ENCODE data around the gene ACBD6. TPM values are rescaled to one million over a fixed set of nuclear protein-coding genes. Genes with fewer than 3 reads are reported as not detected.

The ACBD6 gene
- total and polyA plus RNA-seq, 4 donors: 8.3 to 17.3 (median 14.0) TPM

- TF ChIP-seq REST (IDR thresholded peaks at IDR 0.05) (no peak), MAX (IDR thresholded peaks at IDR 0.05) (no peak), YY1 (IDR thresholded peaks at IDR 0.05) (no peak)
These were observed 50.9 kb downstream of the ACBD6 start (continued) for GRCh38 chr1:180451504-180451903.

- no peak overlapping the region for H3K4me3 ChIP-seq (ENCODE audit: low read depth in 1 of 3, low read length in 3 of 3)
- no peaks in the 10 kb centered on the region for H3K27me3 ChIP-seq (ENCODE audit: control insufficient read depth in 4 of 4, insufficient read depth in 4 of 4, low read length in 3 of 4)
- H3K9me3 ChIP-seq (ENCODE audit: control insufficient read depth in 4 of 4, low read length in 3 of 4): peaks cover 0 to 9% (median 0%) of the 10 kb centered on the region in 4 donors
- DNase-seq (ENCODE audit: low spot score): no peak
- 98% methylated on average over 2 of the region's 2 CpGs for WGBS
- no peak overlapping the region for H3K9ac ChIP-seq (ENCODE audit: low read depth in 1 of 2, low read length in 2 of 2)
- H3K27ac ChIP-seq (ENCODE audit: low read depth in 1 of 2, low read length in 2 of 2): no peak overlapping the region
- H3K36me3 ChIP-seq (ENCODE audit: control insufficient read depth in 4 of 4, insufficient read depth in 3 of 4, low read depth in 1 of 4, low read length in 3 of 4): no peaks in the 10 kb centered on the region
- no peaks in the 10 kb centered on the region for H3K4me1 ChIP-seq (ENCODE audit: control insufficient read depth in 4 of 4, insufficient read depth in 4 of 4, low read length in 3 of 4)
- no peak for TF ChIP-seq SP1 (IDR thresholded peaks at IDR 0.05)
- TF ChIP-seq TAF1 (conservative IDR thresholded peaks at IDR 0.05): no peak
- TF ChIP-seq MAX (IDR thresholded peaks at IDR 0.05): no peak
- no peak for TF ChIP-seq HNF4G (IDR thresholded peaks at IDR 0.05)
- no peak for TF ChIP-seq REST (IDR thresholded peaks at IDR 0.05)
- TF ChIP-seq YY1 (IDR thresholded peaks at IDR 0.05): no peak
- no peak for TF ChIP-seq RXRA (IDR thresholded peaks at IDR 0.05)
- no peak for TF ChIP-seq NR2F2 (IDR thresholded peaks at IDR 0.05)
- no peak for TF ChIP-seq ZBTB33 (IDR thresholded peaks at IDR 0.05)
- TF ChIP-seq EGR1 (IDR thresholded peaks at IDR 0.05; ENCODE audit: low read depth in 2 of 2): no peak
- no peak for TF ChIP-seq RAD21 (IDR thresholded peaks at IDR 0.05)
- TF ChIP-seq GABPA (IDR thresholded peaks at IDR 0.05 in 1 of 2, conservative IDR thresholded peaks at IDR 0.05 in 1 of 2): no peak
- no peak for TF ChIP-seq FOXA2 (IDR thresholded peaks at IDR 0.05)
- no peak for TF ChIP-seq ATF3 (IDR thresholded peaks at IDR 0.05)
- TF ChIP-seq JUND (IDR thresholded peaks at IDR 0.05): no peak
- TF ChIP-seq FOXA1 (IDR thresholded peaks at IDR 0.05): no peak
- no peak for TF ChIP-seq HNF4A (conservative IDR thresholded peaks at IDR 0.05)
These were observed 57.9 kb downstream of the ACBD6 start for GRCh38 chr1:180444522-180444921.

Measured in liver (tissue), 9 donors.